NCI-H446 treated with DMSO at 0.1 percent for 48 hours (cell line): ENCODE results near the gene ING5.
"Not testable (repeated sequence)": the region's sequence is repeated elsewhere in the genome, so short reads cannot be mapped to it uniquely, and the experiment has no call there.

Experiments used
- DNase-seq: peaks from one replicate; lab custom pipeline; 2025; lab: John Stamatoyannopoulos, UW

ING5 gene

GRCh38 chr2:241701399-241702154 lies at the start of gene ING5:
ING5 (plus strand) TSS chr2:241702039; CDS start chr2:241702066, 27 bp downstream.
- peak; percentile 76 for DNase-seq

- no peak for DNase-seq
These were observed 49.7 kb upstream of the ING5 start for GRCh38 chr2:241652142-241652541.

- no peak for DNase-seq
These were observed 49.1 kb upstream of the ING5 start for GRCh38 chr2:241652722-241653121.

- DNase-seq = no peak
These were observed 48.6 kb upstream of the ING5 start for GRCh38 chr2:241653210-241653750.

DNA sequence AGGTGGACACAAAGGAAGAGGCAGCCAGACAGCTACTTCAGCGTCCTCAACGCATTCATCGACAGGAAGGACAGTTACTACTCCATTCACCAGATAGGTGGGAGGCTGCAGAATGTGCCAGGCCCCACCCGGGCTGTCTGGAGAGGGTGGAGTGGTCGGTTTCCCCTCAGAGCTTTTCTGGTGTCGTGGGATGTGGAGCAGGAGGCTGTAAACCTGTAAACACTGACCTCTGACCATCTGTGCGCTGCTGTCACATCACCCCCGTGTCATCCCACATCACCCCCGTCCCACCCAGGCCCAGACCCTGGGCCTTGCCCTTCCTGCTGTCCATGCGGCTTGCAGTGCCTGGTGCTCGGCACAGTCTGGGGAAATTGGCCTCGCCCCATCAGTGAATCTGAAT lies 47.3 kb upstream of the ING5 start:
- DNase-seq = no peak

- no peak for DNase-seq
These were observed 46.2 kb upstream of the ING5 start for GRCh38 chr2:241655516-241656189.

DNA sequence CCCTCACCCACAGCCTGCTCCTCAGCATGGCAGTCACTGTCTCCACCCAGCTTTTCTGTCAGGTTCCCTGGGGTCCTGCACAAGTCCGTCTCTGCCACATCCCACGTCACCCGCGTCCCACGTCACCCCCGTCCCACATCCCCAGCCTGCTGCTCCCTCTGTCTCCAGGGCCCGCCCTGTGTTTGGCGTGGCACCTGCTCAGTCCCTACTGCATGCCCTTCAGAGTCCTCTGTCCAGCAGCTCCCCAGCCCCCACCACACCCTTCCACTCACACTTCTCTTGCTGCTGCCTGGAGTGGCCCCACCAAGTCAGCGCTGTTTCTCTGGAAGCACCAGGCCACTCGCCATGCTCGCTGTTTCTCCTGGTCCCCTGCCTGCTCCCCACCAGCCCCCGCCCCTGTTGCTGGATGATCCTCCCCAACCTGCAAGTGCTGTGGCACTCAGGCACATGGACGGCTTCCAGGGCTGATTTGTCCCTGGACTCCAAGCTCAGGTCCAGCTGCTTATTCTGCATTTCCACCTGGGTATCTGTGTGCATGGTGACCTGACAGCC lies 45.6 kb upstream of the ING5 start:
- DNase-seq = no peak

GRCh38 chr2:241657786-241658254 lies 44.0 kb upstream of the ING5 start:
- no peak for DNase-seq

- no peak for DNase-seq
These were observed 43.5 kb upstream of the ING5 start for GRCh38 chr2:241658296-241658695.

DNA sequence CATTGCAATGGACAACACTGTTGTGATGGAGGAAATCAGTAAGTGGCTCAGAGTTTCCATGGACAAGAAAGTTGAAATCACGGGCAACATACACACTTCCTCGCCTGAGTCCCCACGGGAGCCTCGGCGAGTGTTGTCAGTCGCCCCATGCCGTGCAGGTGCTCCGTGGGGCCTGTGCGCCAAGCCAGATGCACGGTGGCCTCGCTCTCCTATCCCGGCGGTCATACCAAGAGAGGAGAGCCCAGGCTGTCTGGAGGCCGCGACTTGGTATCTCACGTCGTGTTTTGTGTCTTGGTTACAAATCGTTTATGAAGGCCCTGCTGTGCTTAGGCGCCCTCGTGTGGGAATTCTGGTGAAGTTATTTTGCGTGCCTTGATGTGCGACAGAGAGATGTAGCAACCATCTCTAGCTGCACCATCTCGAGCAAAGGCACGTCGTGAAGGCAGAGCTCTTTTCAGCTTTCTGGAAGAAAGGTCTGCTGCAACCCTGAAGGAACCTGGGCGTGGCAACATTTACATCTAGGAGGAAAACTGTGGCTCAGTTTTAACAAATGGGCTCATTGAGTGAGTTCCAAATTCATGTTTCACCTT lies 42.6 kb upstream of the ING5 start:
- no peak for DNase-seq

GRCh38 chr2:241660593-241661213 lies 41.1 kb upstream of the ING5 start:
- no peak for DNase-seq

- not testable (repeated sequence) for DNase-seq
These were observed 39.1 kb upstream of the ING5 start for GRCh38 chr2:241662731-241663130.

DNA sequence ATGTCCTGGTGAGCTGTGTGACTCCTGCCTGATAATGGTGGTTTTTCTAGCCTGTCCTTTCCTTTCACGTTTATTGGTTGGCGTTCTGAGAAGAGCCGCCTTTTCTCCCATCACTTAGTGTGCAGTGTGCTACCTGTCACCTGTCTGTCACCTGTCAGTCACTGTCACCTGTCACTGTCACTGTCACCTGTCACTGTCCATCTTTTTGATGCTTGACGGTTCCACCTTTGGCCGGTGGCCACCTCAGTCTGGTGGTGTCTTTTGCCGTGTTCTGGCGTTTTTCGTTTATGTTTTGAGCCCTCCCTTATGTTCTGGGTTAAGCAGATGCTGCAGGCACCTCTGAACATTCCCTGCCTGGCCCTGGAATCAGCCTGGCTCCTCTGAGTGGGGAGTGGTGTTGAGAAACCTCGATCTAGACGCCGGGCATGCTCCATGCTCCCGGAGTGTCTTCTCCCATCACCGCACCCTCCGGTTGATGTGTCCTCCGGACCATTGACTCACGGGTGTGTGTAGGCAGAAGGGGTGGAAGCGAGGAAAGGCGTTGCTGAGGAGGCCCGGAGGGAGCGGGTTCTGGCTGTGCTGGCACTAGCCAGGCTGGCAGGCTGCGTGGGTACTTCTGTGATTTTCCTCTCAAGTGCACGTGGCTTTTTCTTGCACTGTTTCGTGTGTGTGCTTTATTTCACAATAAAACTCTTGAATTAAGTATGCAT lies 36.0 kb upstream of the ING5 start:
- no peak for DNase-seq

- no peak for DNase-seq
These were observed 35.0 kb upstream of the ING5 start for GRCh38 chr2:241666627-241667400.

- DNase-seq = no peak
These were observed 33.5 kb upstream of the ING5 start for GRCh38 chr2:241668354-241668753.

GRCh38 chr2:241668839-241669238 lies 33.0 kb upstream of the ING5 start:
- DNase-seq = no peak

GRCh38 chr2:241670333-241671110 lies 31.3 kb upstream of the ING5 start:
- DNase-seq = no peak

DNA sequence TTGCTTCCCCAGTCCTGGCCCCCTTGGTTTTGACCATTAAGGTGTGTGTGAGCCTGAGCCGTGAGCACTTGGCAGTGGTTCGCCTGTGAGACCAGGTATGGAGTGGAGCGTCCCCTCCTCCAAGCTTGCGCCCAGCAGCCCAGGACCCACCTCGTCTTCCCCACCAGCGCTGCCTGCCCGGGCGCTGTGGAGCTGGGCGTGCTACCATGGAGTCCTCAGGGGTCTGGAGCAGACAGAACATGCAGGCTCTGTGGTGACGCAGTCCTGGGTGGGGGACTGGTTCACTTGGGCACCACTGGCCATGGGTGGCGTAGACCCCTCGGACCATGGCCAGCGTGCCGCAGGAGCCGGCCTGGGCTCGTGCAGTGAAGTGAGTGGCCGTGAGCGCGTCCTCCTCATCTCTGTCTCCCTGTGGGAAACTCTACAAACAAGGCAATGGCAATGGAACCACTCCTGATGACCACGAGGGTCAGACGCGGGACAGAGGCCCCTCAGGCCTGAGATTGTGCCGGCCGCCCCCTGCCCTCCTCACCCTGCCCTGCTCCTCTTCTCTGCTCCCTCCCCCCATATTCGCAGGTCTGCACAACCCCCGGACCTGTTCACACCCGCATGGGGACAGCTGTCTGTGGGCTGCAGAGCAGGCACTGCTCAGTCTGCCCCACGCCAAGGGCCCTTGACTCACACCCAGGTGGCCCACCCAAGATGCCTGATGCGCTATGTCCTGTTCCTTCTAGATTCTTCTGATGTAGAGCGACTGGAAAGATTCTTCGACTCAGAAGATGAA lies 30.2 kb upstream of the ING5 start:
- no peak for DNase-seq
